ENCODE measurements around the gene PPARG.

PPARG gene

GRCh38 chr3:12392101-12392878 lies 103.4 kb downstream of the PPARG start:
- no peaks in the 10 kb centered on the region for H4K20me1 ChIP-seq (ENCODE audit: control insufficient read depth, insufficient read depth, low read depth, low read length)
- no peaks in the 10 kb centered on the region for H3K36me3 ChIP-seq (ENCODE audit: control insufficient read depth, low read length)
- H3K79me2 ChIP-seq (ENCODE audit: control insufficient read depth, low read length) = no peaks in the 10 kb centered on the region
- no peak overlapping the region for H3K4me3 ChIP-seq (ENCODE audit: low read length)
- H3K27ac ChIP-seq (ENCODE audit: low read depth, low read length) = no peak overlapping the region
- TF ChIP-seq CTCF (IDR thresholded peaks at IDR 0.05; ENCODE audit: low read depth, low read length, poor library complexity, severe bottlenecking) (no peak), EZH2phosphoT487 (IDR thresholded peaks at IDR 0.05; ENCODE audit: borderline replicate concordance, low read length) (no peak)
- H3K9me3 ChIP-seq (ENCODE audit: control insufficient read depth, insufficient read depth, low read length) = no peaks in the 10 kb centered on the region; the same call in 1 of the 2 replicates
- no peak overlapping the region for H3K4me2 ChIP-seq (ENCODE audit: low read length)
- no peaks in the 10 kb centered on the region for H3F3A ChIP-seq (ENCODE audit: control insufficient read depth, insufficient read depth)
- H3K27me3 ChIP-seq (ENCODE audit: control insufficient read depth, low read length) = peaks cover 23% of the 10 kb centered on the region
- H3K4me1 ChIP-seq (ENCODE audit: control insufficient read depth, low read length) = no peaks in the 10 kb centered on the region
- no peaks in the 10 kb centered on the region for H3K9me2 ChIP-seq (replicated peaks; ENCODE audit: control insufficient read depth, low read length)

- no peak overlapping the region for H3K4me3 ChIP-seq (ENCODE audit: low read length)
- H3K27ac ChIP-seq (ENCODE audit: low read depth, low read length) = no peak overlapping the region
- TF ChIP-seq CTCF (IDR thresholded peaks at IDR 0.05; ENCODE audit: low read depth, low read length, poor library complexity, severe bottlenecking) = no peak
- no peak for TF ChIP-seq EZH2phosphoT487 (IDR thresholded peaks at IDR 0.05; ENCODE audit: borderline replicate concordance, low read length)
- no peaks in the 10 kb centered on the region for H3K9me3 ChIP-seq (ENCODE audit: control insufficient read depth, insufficient read depth, low read length)
- H3F3A ChIP-seq (ENCODE audit: control insufficient read depth, insufficient read depth) = no peaks in the 10 kb centered on the region
- H3K79me2 ChIP-seq (ENCODE audit: control insufficient read depth, low read length) = no peaks in the 10 kb centered on the region
- H3K9me2 ChIP-seq (replicated peaks; ENCODE audit: control insufficient read depth, low read length) = no peaks in the 10 kb centered on the region
- H3K4me1 ChIP-seq (ENCODE audit: control insufficient read depth, low read length) = no peaks in the 10 kb centered on the region
- no peak overlapping the region for H3K4me2 ChIP-seq (ENCODE audit: low read length)
- no peaks in the 10 kb centered on the region for H4K20me1 ChIP-seq (ENCODE audit: control insufficient read depth, insufficient read depth, low read depth, low read length)
- no peaks in the 10 kb centered on the region for H3K36me3 ChIP-seq (ENCODE audit: control insufficient read depth, low read length)
- H3K27me3 ChIP-seq (ENCODE audit: control insufficient read depth, low read length) = peaks cover 17% of the 10 kb centered on the region
Measured at GRCh38 chr3:12393894-12394293, 105.0 kb downstream of the PPARG start.

- Histone ChIP-seq H3K4me3 (ENCODE audit: low read length) (no peak overlapping the region), H3K9me2 (replicated peaks; ENCODE audit: control insufficient read depth, low read length) (no peaks in the 10 kb centered on the region), H3K36me3 (ENCODE audit: control insufficient read depth, low read length) (no peaks in the 10 kb centered on the region), H3K4me1 (ENCODE audit: control insufficient read depth, low read length) (no peaks in the 10 kb centered on the region), H3K9me3 (ENCODE audit: control insufficient read depth, insufficient read depth, low read length) (no peaks in the 10 kb centered on the region), H3K27ac (ENCODE audit: low read depth, low read length) (no peak overlapping the region), H3K79me2 (ENCODE audit: control insufficient read depth, low read length) (no peaks in the 10 kb centered on the region), H3F3A (ENCODE audit: control insufficient read depth, insufficient read depth) (no peaks in the 10 kb centered on the region), H4K20me1 (ENCODE audit: control insufficient read depth, insufficient read depth, low read depth, low read length) (no peaks in the 10 kb centered on the region), H3K4me2 (ENCODE audit: low read length) (no peak overlapping the region), H3K27me3 (ENCODE audit: control insufficient read depth, low read length) (peaks cover 17% of the 10 kb centered on the region)
- no peak for TF ChIP-seq CTCF (IDR thresholded peaks at IDR 0.05; ENCODE audit: low read depth, low read length, poor library complexity, severe bottlenecking)
- TF ChIP-seq EZH2phosphoT487 (IDR thresholded peaks at IDR 0.05; ENCODE audit: borderline replicate concordance, low read length) = no peak
Measured at GRCh38 chr3:12394569-12395271, 105.8 kb downstream of the PPARG start.

All from DOHH2 (cell line).